GM19035 (cell line): Measurements from ENCODE around the gene CRISP3.

Experiments
- ATAC-seq: cut with Tn5 transposase; IDR thresholded peaks from one replicate; pipeline ENCODE4 v1.9.1; 2021; ENCODE audit not compliant: unreplicated experiment

CRISP3 gene

GRCh38 chr6:49693512-49693911 lies 50.7 kb downstream of the CRISP3 start:
- ATAC-seq, result no peak

GRCh38 chr6:49692534-49692933 lies 51.7 kb downstream of the CRISP3 start:
- ATAC-seq, result no peak
